Measurements from ENCODE around the gene KCNJ9. TPM values are rescaled to one million over a fixed set of nuclear protein-coding genes. Genes with fewer than 3 reads are reported as not detected.
"Not testable (repeated sequence)": the region's sequence is repeated elsewhere in the genome, so short reads cannot be mapped to it uniquely, and the experiment has no call there.

The KCNJ9 gene
- total RNA-seq, 1 donor from 2014 or later = 0.05 TPM

GRCh38 chr1:160045653-160046052, 35.7 kb upstream of the KCNJ9 start:
- no peaks in the 10 kb centered on the region for H3K36me3 Mint-ChIP-seq (ENCODE audit: low read depth, unreplicated experiment)

GRCh38 chr1:160046494-160047110, 34.7 kb upstream of the KCNJ9 start:
- Mint-ChIP-seq H3K4me1 (ENCODE audit: unreplicated experiment) (peaks cover 15% of the 10 kb centered on the region), H3K4me3 (ENCODE audit: unreplicated experiment) (no peak overlapping the region), H3K9me3 (ENCODE audit: unreplicated experiment) (no peaks in the 10 kb centered on the region), H3K27me3 (ENCODE audit: unreplicated experiment) (peaks cover 10% of the 10 kb centered on the region), H3K27ac (ENCODE audit: unreplicated experiment) (peak overlapping the region; percentile 38), H3K36me3 (ENCODE audit: low read depth, unreplicated experiment) (no peaks in the 10 kb centered on the region)
- DNase-seq (ENCODE audit: low spot score) = peak; percentile 66
- TF ChIP-seq CTCF (IDR thresholded peaks at IDR 0.05; ENCODE audit: unreplicated experiment) = peak; percentile 55

More at GRCh38 chr1:160045653-160046052, 35.7 kb upstream of the KCNJ9 start:
- no peak for DNase-seq (ENCODE audit: low spot score)
- Mint-ChIP-seq H3K4me3 (ENCODE audit: unreplicated experiment) (no peak overlapping the region), H3K4me1 (ENCODE audit: unreplicated experiment) (peaks cover 14% of the 10 kb centered on the region), H3K27ac (ENCODE audit: unreplicated experiment) (no peak overlapping the region), H3K9me3 (ENCODE audit: unreplicated experiment) (no peaks in the 10 kb centered on the region), H3K27me3 (ENCODE audit: unreplicated experiment) (peaks cover 13% of the 10 kb centered on the region)
- TF ChIP-seq CTCF (IDR thresholded peaks at IDR 0.05; ENCODE audit: unreplicated experiment) = no peak

GRCh38 chr1:160047111-160047991, 34.0 kb upstream of the KCNJ9 start:
- Mint-ChIP-seq H3K4me1 (ENCODE audit: unreplicated experiment) (peaks cover 19% of the 10 kb centered on the region), H3K9me3 (ENCODE audit: unreplicated experiment) (no peaks in the 10 kb centered on the region), H3K27me3 (ENCODE audit: unreplicated experiment) (peaks cover 10% of the 10 kb centered on the region), H3K27ac (ENCODE audit: unreplicated experiment) (peak overlapping the region; percentile 38), H3K36me3 (ENCODE audit: low read depth, unreplicated experiment) (no peaks in the 10 kb centered on the region), H3K4me3 (ENCODE audit: unreplicated experiment) (no peak overlapping the region)
- DNase-seq (ENCODE audit: low spot score) = no peak
- TF ChIP-seq CTCF (IDR thresholded peaks at IDR 0.05; ENCODE audit: unreplicated experiment) = no peak

- no peak overlapping the region for H3K27ac Mint-ChIP-seq (ENCODE audit: unreplicated experiment)
- no peak for TF ChIP-seq CTCF (IDR thresholded peaks at IDR 0.05; ENCODE audit: unreplicated experiment)
- no peak for DNase-seq (ENCODE audit: low spot score)
- no peaks in the 10 kb centered on the region for H3K9me3 Mint-ChIP-seq (ENCODE audit: unreplicated experiment)
- peaks cover 6% of the 10 kb centered on the region for H3K27me3 Mint-ChIP-seq (ENCODE audit: unreplicated experiment)
- peaks cover 19% of the 10 kb centered on the region for H3K4me1 Mint-ChIP-seq (ENCODE audit: unreplicated experiment)
- no peak overlapping the region for H3K4me3 Mint-ChIP-seq (ENCODE audit: unreplicated experiment)
- no peaks in the 10 kb centered on the region for H3K36me3 Mint-ChIP-seq (ENCODE audit: low read depth, unreplicated experiment)
These were observed 33.0 kb upstream of the KCNJ9 start for GRCh38 chr1:160048335-160048734.

GRCh38 chr1:160049101-160049500, 32.2 kb upstream of the KCNJ9 start:
- no peak overlapping the region for H3K4me3 Mint-ChIP-seq (ENCODE audit: unreplicated experiment)
- peaks cover 5% of the 10 kb centered on the region for H3K27me3 Mint-ChIP-seq (ENCODE audit: unreplicated experiment)
- H3K27ac Mint-ChIP-seq (ENCODE audit: unreplicated experiment) = no peak overlapping the region
- DNase-seq (ENCODE audit: low spot score) = no peak
- no peaks in the 10 kb centered on the region for H3K9me3 Mint-ChIP-seq (ENCODE audit: unreplicated experiment)
- H3K36me3 Mint-ChIP-seq (ENCODE audit: low read depth, unreplicated experiment) = no peaks in the 10 kb centered on the region
- TF ChIP-seq CTCF (IDR thresholded peaks at IDR 0.05; ENCODE audit: unreplicated experiment) = no peak
- peaks cover 19% of the 10 kb centered on the region for H3K4me1 Mint-ChIP-seq (ENCODE audit: unreplicated experiment)

- not testable (repeated sequence) for H3K4me3 Mint-ChIP-seq (ENCODE audit: unreplicated experiment); H3K36me3 Mint-ChIP-seq (ENCODE audit: low read depth, unreplicated experiment); DNase-seq (ENCODE audit: low spot score); H3K27ac Mint-ChIP-seq (ENCODE audit: unreplicated experiment); H3K9me3 Mint-ChIP-seq (ENCODE audit: unreplicated experiment); H3K27me3 Mint-ChIP-seq (ENCODE audit: unreplicated experiment)
- H3K4me1 Mint-ChIP-seq (ENCODE audit: unreplicated experiment) = peaks cover 19% of the 10 kb centered on the region
These were observed 31.2 kb upstream of the KCNJ9 start for GRCh38 chr1:160050182-160050581.
